Activated CD4-positive, CD25-positive, alpha-beta regulatory T cell treated with anti-CD3 and anti-CD28 coated beads, Interleukin-2, amount 50 U/mL, for 24 hours (primary cell): Measurements from ENCODE around the gene SOBP.

Experiments
- ATAC-seq, 2 donors: fragments of 150-1000 bp; cut with Tn5 transposase; one replicate each; pipeline ENCODE4 v1.10.0; 2021; ENCODE audit warnings: mild to moderate bottlenecking in 1 of 2, moderate library complexity in 1 of 2

SOBP gene

GRCh38 chr6:107642861-107643328 is 153.0 kb downstream of the SOBP start:
- ATAC-seq = no peak

GRCh38 chr6:107644513-107644912 is 154.6 kb downstream of the SOBP start:
- ATAC-seq = no peak

GRCh38 chr6:107645740-107646139 is 155.8 kb downstream of the SOBP start:
- no peak for ATAC-seq

GRCh38 chr6:107646176-107646575 is 156.3 kb downstream of the SOBP start:
- ATAC-seq = no peak

- ATAC-seq = no peak
Measured at GRCh38 chr6:107646776-107647438, 157.0 kb downstream of the SOBP start.

- no peak for ATAC-seq
Measured at GRCh38 chr6:107647439-107647948, 157.6 kb downstream of the SOBP start.

GRCh38 chr6:107648983-107649382 is 159.1 kb downstream of the SOBP start:
- ATAC-seq = no peak

- no peak for ATAC-seq
Measured at GRCh38 chr6:107652526-107653182, 162.7 kb downstream of the SOBP start.

- no peak for ATAC-seq
Measured at GRCh38 chr6:107653183-107653580, 163.3 kb downstream of the SOBP start.

- ATAC-seq = no peak
Measured at GRCh38 chr6:107653861-107654394, 164.0 kb downstream of the SOBP start.

GRCh38 chr6:107654764-107655163 is 164.8 kb downstream of the SOBP start:
- no peak for ATAC-seq

GRCh38 chr6:107655245-107655644 is 165.3 kb downstream of the SOBP start:
- no peak for ATAC-seq

- ATAC-seq = no peak
Measured at GRCh38 chr6:107655864-107656263, 165.9 kb downstream of the SOBP start.

GRCh38 chr6:107656401-107656800 is 166.5 kb downstream of the SOBP start:
- no peak for ATAC-seq

- no peak for ATAC-seq
Measured at GRCh38 chr6:107656883-107657282, 167.0 kb downstream of the SOBP start.

- no peak for ATAC-seq
Measured at GRCh38 chr6:107657373-107657754, 167.4 kb downstream of the SOBP start.

- ATAC-seq = peak; percentile 90 to 92
Measured at GRCh38 chr6:107657755-107658461, 168.0 kb downstream of the SOBP start.

- ATAC-seq = no peak
Measured at GRCh38 chr6:107658920-107659865, 169.3 kb downstream of the SOBP start.

- ATAC-seq = no peak
Measured at GRCh38 chr6:107660839-107661238, 170.9 kb downstream of the SOBP start.

GRCh38 chr6:107661291-107661690 is 171.4 kb downstream of the SOBP start:
- ATAC-seq = no peak

- ATAC-seq = no peak
Measured at GRCh38 chr6:107662333-107662732, 172.4 kb downstream of the SOBP start.

- no peak for ATAC-seq
Measured at GRCh38 chr6:107663308-107663707, 173.4 kb downstream of the SOBP start.
